NCI-H2029 treated with DMSO at 0.1 percent for 48 hours (cell line): ENCODE measurements around the gene CPHXL2.

ENCODE experiments used
- DNase-seq: peaks from one replicate; lab custom pipeline; 2025; lab: John Stamatoyannopoulos, UW

CPHXL2 gene

GRCh38 chr16:75640598-75640997, 36.2 kb downstream of the CPHXL2 start:
- no peak for DNase-seq

DNA sequence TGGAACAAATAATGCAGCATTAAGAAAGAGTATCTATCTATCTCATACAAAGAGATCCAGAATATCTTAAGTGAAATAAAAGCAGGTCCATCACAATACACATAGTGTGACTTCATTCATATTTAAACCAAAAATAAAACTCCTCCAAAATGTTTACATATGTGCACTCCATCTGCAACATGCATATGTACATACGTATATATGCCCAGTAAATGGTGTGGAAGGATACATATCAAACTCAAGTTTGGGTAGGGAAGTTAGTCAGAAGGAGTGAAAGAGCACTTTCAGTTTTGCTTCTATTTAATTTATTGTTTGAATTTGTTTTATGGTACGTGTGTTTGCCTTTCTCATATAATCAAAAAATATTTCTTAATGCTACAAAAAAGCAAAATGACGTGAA, 41.8 kb downstream of the CPHXL2 start:
- no peak for DNase-seq

DNA sequence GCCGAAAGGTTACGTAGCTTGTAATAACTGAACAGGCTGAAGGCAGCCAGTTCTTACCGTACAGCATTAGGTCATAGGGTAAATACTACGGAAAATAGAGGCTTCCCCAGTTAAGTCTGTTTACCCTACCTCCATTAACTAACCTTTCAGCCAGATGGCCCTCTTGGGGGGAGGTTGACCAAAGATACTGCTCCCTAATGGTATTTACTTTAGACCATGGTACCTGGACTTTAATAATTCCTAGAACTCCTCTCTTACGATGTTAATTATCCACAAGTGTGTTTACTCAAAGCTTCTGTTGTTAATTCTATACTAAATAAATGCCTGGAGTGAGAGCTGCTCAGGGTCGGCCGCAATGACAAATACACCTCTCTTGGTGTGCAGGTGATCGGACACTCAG, 44.0 kb downstream of the CPHXL2 start:
- peak; percentile 46 for DNase-seq

DNA sequence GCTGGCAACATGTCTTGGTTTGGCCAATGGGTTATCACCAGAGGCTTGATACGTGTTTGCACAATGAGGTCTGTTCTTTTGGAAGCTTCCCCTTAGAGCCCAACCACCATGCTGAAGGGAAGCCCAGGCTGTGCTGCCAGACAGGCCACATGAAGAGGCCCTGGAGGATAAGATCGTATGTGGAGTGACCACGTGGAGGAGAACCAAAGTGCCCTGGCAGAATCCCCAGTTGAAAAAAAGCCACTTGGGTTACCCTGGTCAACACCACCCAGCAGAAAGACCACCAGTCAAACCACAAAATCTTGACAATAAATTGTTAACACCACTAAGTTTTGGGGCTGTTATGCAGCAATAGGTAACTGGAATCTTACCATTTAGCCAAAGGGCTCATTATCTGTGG, 46.8 kb downstream of the CPHXL2 start:
- no peak for DNase-seq

DNA sequence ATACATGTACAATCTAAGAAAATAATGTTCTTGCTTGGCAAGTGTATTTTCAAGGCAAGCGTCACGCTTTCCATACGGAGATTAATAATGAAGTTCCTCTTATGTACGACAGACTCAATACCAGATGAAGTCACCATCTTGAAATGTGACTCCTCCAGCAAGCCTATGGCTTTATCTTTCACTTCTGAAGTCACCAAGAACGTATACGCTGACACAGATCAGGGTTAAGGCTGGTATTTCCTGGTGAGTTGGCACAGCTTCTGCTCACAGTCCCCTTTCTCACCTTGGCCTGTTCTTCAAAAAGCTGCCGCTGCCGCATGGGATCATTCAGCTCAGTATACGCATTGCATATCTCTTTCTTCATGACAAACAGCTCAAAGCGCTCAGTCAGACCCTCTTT, 47.7 kb downstream of the CPHXL2 start:
- DNase-seq: no peak

DNA sequence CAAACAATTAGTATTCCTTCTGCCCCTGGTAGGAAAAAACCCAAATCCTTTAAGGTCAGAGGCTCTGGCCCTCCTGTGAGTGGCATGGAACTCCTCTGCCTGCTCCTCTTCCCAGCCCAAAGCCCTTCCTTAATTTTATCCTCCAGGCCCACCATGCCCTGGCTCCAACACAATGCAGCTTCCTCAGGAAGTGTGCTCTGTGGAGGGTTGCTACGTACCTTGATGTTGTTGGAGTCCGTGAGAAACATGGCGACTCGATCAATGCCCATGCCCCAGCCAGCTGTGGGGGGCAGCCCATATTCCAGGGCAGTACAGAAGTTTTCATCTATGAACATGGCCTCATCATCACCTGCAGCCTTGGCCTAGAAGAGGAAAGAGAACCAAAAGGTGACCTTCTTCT, 48.5 kb downstream of the CPHXL2 start:
- no peak for DNase-seq

GRCh38 chr16:75627851-75628250, 49.0 kb downstream of the CPHXL2 start:
- DNase-seq: no peak

DNA sequence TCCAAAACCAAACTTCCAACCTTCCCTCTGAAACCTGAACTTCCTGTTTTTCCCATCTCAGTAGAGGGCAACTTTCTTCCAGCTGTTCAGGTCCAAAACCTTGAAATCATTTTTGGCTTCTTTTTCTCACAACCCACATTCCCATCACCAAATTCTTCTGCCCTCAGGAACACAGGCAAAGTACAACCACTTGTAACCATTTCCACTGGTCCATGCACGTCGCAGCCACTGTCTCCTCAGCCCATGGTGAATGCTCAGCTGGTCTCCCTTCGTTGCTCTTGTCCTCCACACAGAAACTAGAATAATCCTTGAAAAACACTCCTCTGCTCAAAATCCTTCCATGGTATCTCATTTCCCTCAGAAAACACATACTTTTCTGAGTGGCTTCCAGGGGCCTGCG, 50.0 kb downstream of the CPHXL2 start:
- DNase-seq: no peak

DNA sequence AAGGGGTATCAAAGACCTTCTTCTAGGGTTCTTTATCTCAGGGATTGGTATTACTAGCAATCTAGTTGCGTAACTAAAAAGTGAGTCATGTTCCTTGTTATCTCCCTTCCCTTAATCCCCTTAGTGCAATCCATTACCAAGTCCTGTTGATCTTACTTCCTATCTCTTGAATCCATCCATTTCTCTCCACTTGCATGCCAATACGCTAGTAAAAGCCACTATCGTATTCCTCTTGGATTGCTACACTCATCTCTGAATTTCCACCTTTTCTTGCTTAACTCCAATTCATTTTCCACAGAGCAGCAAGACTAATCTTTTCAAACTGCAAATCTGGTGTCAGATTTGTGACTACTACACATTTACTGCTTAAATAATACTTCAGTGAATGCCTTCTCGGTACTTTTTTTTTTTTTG, 51.9 kb downstream of the CPHXL2 start:
- no peak for DNase-seq

GRCh38 chr16:75622761-75623605, 53.8 kb downstream of the CPHXL2 start, which contains the start of gene ADAT1:
Gene ADAT1 (minus strand): TSS chr16:75623281. CDS start chr16:75620799, 2,482 bp downstream.
- DNase-seq: peak; percentile 67

DNA sequence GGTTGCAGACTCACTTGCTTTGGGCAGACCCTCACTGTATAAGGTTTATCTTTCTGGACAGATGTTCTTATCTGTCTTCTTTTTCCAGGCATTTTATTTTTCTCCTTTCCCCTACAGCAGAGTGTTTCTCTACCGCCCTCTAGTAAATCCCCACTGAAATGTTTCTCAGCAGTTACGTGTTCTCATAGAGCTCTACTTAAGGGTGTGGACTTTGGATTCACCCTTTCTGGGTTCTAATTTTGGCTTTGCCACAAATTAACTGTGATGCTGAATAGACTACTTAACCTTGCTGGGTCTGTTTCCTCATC, 55.7 kb downstream of the CPHXL2 start:
- no peak for DNase-seq

DNA sequence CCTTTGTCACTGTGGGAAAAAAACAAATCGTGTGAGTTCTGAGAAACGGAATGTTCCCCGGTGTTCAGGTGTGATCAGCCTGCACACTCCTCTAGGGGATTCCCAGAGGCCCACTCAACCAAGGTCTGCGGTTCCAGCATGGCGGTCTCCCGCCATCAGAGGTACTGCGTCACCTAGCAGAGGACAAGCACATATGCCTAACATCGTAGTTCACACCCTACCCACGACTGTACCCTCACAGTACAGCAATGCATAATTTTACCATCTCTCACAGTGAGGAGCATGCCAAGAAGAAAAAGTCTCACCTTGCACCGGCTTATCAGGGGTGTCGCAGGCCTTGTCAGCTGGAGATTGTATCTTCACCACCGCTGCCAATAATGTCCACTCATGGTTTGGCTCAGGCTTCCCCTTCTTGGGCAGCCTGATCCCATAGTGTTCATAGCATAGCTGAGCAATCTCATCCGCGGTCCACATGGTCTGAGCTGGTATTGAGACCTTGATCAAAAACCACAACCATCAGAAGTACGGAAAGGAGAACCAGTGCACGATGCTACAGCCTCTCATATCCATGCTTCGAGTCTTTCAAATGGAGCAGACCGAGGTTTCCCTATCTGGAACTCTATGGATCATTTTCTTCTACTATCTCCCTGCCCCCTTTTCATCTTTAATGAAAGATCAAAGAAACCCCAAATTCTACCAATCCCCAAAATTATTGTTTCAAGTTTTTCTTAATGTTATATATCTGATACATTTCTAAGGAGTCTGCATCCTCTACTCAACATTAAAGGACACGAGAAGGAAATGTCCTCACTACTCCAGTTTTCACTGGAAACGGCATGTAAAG, 56.3 kb downstream of the CPHXL2 start:
- DNase-seq: no peak

GRCh38 chr16:75618780-75619179, 58.0 kb downstream of the CPHXL2 start:
- no peak for DNase-seq

- DNase-seq: no peak
Observed at GRCh38 chr16:75617121-75617520, 59.7 kb downstream of the CPHXL2 start.

GRCh38 chr16:75616521-75617010, 60.2 kb downstream of the CPHXL2 start:
- DNase-seq: no peak

GRCh38 chr16:75615619-75616018, 61.2 kb downstream of the CPHXL2 start:
- DNase-seq: no peak

DNA sequence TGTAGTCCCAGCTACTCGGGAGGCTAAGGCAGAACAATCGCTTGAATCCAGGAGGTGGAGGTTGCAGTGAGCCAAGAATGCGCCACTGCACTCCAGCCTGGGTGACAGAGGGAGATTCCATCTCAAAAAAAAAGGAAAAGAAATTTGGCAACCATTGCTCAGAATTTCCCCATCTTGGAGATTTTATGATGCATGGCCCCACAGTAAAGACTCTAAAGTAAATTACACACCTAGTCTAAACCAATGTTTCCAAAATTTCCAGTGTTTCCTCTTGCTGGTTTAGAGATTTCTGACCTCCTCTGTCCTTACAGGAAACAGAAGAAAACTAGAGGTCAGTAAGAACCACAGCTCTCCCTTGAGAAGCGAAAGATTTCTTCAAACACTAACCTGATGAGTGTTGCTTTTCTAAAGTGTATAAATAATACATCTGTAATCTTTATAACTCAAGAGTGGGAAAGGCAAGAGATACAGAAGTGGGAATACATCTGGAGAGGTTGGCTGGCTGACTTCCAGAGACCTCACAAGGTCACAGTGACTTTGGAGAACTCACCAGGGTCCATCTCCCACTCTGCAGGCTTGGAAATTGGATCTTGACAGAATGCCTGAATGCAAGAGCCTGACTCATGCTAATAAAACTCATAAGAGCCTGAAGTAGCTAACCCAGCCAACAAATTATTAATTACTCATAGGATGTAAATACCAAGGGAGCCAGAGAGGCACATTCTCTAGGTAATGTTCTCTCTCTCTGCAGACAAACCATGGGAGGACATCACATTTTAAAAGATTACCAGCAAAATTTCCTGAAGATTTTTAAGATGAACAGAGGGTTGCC, 62.5 kb downstream of the CPHXL2 start:
- DNase-seq: no peak
